AG09309 (cell line): ENCODE results near the gene ZNF106.

Experiments used
- DNase-seq: peaks from one replicate; pipeline ENCODE4 v3.0.0-alpha.2; 2010; ENCODE audit warnings: low read depth
- H3K4me3 ChIP-seq: 2 replicates; pipeline ENCODE4 v1.5.1; 2011; ENCODE audit warnings: mild to moderate bottlenecking, low read depth, low read length, moderate library complexity; ENCODE audit not compliant: control insufficient read depth
- CTCF ChIP-seq: IDR thresholded peaks from 2 replicates; pipeline ENCODE4 v1.5.1; 2011; ENCODE audit warnings: mild to moderate bottlenecking, low read depth, low read length, inconsistent platforms; ENCODE audit not compliant: insufficient read depth, control insufficient read depth; ENCODE audit errors: missing control alignments

Gene ZNF106

GRCh38 chr15:42508263-42508690, 17.3 kb upstream of the ZNF106 start:
- TF ChIP-seq CTCF = no peak
- no peak for DNase-seq
- no peak overlapping the region for H3K4me3 ChIP-seq

GRCh38 chr15:42507514-42507913, 16.6 kb upstream of the ZNF106 start:
- no peak for DNase-seq
- no peak overlapping the region for H3K4me3 ChIP-seq
- TF ChIP-seq CTCF = no peak

GRCh38 chr15:42504631-42505030, 13.7 kb upstream of the ZNF106 start:
- no peak for DNase-seq
- TF ChIP-seq CTCF = no peak
- H3K4me3 ChIP-seq = no peak overlapping the region

GRCh38 chr15:42503825-42504224, 12.9 kb upstream of the ZNF106 start:
- no peak overlapping the region for H3K4me3 ChIP-seq
- no peak for DNase-seq
- TF ChIP-seq CTCF = no peak

- H3K4me3 ChIP-seq = no peak overlapping the region
- no peak for TF ChIP-seq CTCF
- no peak for DNase-seq
These were observed 11.5 kb upstream of the ZNF106 start for GRCh38 chr15:42502477-42502876.

GRCh38 chr15:42499858-42500609, 9.1 kb upstream of the ZNF106 start:
- H3K4me3 ChIP-seq = no peak overlapping the region
- DNase-seq = no peak
- TF ChIP-seq CTCF = no peak
